Measurements from ENCODE around the gene TAOK1.

Gene TAOK1

GRCh38 chr17:29589524-29590410 is 199.6 kb downstream of the TAOK1 start, which contains the start of gene GIT1 (continued):
- TF ChIP-seq, protein P1, sequence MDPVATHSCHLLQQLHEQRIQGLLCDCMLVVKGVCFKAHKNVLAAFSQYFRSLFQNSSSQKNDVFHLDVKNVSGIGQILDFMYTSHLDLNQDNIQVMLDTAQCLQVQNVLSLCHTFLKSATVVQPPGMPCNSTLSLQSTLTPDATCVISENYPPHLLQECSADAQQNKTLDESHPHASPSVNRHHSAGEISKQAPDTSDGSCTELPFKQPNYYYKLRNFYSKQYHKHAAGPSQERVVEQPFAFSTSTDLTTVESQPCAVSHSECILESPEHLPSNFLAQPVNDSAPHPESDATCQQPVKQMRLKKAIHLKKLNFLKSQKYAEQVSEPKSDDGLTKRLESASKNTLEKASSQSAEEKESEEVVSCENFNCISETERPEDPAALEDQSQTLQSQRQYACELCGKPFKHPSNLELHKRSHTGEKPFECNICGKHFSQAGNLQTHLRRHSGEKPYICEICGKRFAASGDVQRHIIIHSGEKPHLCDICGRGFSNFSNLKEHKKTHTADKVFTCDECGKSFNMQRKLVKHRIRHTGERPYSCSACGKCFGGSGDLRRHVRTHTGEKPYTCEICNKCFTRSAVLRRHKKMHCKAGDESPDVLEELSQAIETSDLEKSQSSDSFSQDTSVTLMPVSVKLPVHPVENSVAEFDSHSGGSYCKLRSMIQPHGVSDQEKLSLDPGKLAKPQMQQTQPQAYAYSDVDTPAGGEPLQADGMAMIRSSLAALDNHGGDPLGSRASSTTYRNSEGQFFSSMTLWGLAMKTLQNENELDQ (tag by site-specific recombination; IDR thresholded peaks at IDR 0.05; ENCODE audit: low read depth) = no peak
- no peak for TF ChIP-seq ZNF24 (tag by site-specific recombination; IDR thresholded peaks at IDR 0.05)
- TF ChIP-seq ZNF146 (tag by site-specific recombination; IDR thresholded peaks at IDR 0.05) = no peak
- 0 out of 2 replicates have a peak, but pooled peaks have one; percentile 40 for TF ChIP-seq ZNF677 (tag by site-specific recombination; IDR thresholded peaks at IDR 0.05)
- TF ChIP-seq ZNF37A (tag by site-specific recombination; IDR thresholded peaks at IDR 0.05) = no peak
- TF ChIP-seq ZNF658 (tag by site-specific recombination; IDR thresholded peaks at IDR 0.05) = no peak
- no peak for TF ChIP-seq ZNF785 (tag by site-specific recombination; IDR thresholded peaks at IDR 0.05)
- no peak for TF ChIP-seq ZNF629 (tag by site-specific recombination; IDR thresholded peaks at IDR 0.05)
- TF ChIP-seq ZNF660 (tag by site-specific recombination; IDR thresholded peaks at IDR 0.05) = no peak
- no peak for TF ChIP-seq ZNF292 (tag by site-specific recombination; IDR thresholded peaks at IDR 0.05; ENCODE audit: borderline replicate concordance, low read depth)
- TF ChIP-seq ZNF791 (tag by site-specific recombination; IDR thresholded peaks at IDR 0.05) = no peak
- TF ChIP-seq SP3 (tag by site-specific recombination; IDR thresholded peaks at IDR 0.05) = no peak
- no peak for TF ChIP-seq HOXC10 (CRISPR knock-in tag; IDR thresholded peaks at IDR 0.05)
- TF ChIP-seq SETDB1 (IDR thresholded peaks at IDR 0.05; ENCODE audit: insufficient read length, low read length) = no peak
- peak; percentile 92 for TF ChIP-seq ZFHX2 (tag by site-specific recombination; conservative IDR thresholded peaks at IDR 0.05)
- no peak for TF ChIP-seq ZNF394 (tag by site-specific recombination; IDR thresholded peaks at IDR 0.05; ENCODE audit: borderline replicate concordance)
- TF ChIP-seq, protein P2, sequence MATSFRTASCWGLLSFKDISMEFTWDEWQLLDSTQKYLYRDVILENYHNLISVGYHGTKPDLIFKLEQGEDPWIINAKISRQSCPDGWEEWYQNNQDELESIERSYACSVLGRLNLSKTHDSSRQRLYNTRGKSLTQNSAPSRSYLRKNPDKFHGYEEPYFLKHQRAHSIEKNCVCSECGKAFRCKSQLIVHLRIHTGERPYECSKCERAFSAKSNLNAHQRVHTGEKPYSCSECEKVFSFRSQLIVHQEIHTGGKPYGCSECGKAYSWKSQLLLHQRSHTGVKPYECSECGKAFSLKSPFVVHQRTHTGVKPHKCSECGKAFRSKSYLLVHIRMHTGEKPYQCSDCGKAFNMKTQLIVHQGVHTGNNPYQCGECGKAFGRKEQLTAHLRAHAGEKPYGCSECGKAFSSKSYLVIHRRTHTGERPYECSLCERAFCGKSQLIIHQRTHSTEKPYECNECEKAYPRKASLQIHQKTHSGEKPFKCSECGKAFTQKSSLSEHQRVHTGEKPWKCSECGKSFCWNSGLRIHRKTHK (tag by site-specific recombination; IDR thresholded peaks at IDR 0.05) = no peak
- no peak for TF ChIP-seq ZNF302 (tag by site-specific recombination; IDR thresholded peaks at IDR 0.05; ENCODE audit: low read depth)
- no peak for TF ChIP-seq ZNF600 (tag by site-specific recombination; IDR thresholded peaks at IDR 0.05)
- no peak for TF ChIP-seq MEIS1 (CRISPR knock-in tag; IDR thresholded peaks at IDR 0.05; ENCODE audit: borderline replicate concordance)
- TF ChIP-seq ZNF335 (tag by site-specific recombination; conservative IDR thresholded peaks at IDR 0.05) = peak; percentile 33
- TF ChIP-seq ZNF670 (tag by site-specific recombination; IDR thresholded peaks at IDR 0.05; ENCODE audit: low read depth) = no peak
- TF ChIP-seq ZNF626 (tag by site-specific recombination; IDR thresholded peaks at IDR 0.05) = no peak
- TF ChIP-seq, protein P3, sequence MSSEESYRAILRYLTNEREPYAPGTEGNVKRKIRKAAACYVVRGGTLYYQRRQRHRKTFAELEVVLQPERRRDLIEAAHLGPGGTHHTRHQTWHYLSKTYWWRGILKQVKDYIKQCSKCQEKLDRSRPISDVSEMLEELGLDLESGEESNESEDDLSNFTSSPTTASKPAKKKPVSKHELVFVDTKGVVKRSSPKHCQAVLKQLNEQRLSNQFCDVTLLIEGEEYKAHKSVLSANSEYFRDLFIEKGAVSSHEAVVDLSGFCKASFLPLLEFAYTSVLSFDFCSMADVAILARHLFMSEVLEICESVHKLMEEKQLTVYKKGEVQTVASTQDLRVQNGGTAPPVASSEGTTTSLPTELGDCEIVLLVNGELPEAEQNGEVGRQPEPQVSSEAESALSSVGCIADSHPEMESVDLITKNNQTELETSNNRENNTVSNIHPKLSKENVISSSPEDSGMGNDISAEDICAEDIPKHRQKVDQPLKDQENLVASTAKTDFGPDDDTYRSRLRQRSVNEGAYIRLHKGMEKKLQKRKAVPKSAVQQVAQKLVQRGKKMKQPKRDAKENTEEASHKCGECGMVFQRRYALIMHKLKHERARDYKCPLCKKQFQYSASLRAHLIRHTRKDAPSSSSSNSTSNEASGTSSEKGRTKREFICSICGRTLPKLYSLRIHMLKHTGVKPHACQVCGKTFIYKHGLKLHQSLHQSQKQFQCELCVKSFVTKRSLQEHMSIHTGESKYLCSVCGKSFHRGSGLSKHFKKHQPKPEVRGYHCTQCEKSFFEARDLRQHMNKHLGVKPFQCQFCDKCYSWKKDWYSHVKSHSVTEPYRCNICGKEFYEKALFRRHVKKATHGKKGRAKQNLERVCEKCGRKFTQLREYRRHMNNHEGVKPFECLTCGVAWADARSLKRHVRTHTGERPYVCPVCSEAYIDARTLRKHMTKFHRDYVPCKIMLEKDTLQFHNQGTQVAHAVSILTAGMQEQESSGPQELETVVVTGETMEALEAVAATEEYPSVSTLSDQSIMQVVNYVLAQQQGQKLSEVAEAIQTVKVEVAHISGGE (tag by site-specific recombination; conservative IDR thresholded peaks at IDR 0.05; ENCODE audit: low read depth) = no peak
- no peak for TF ChIP-seq PRDM2 (tag by site-specific recombination; IDR thresholded peaks at IDR 0.05; ENCODE audit: borderline replicate concordance)
- peak; percentile 96 for TF ChIP-seq ZFP69B (tag by site-specific recombination; IDR thresholded peaks at IDR 0.05)
- TF ChIP-seq ZBTB20 (tag by site-specific recombination; IDR thresholded peaks at IDR 0.05) = no peak

All from HEK293 (cell line).